ENCODE data around the gene HMGB4.

The HMGB4 gene

GRCh38 chr1:33899746-33900145 lies 35.9 kb downstream of the HMGB4 start:
- DNase-seq = no peak

DNA sequence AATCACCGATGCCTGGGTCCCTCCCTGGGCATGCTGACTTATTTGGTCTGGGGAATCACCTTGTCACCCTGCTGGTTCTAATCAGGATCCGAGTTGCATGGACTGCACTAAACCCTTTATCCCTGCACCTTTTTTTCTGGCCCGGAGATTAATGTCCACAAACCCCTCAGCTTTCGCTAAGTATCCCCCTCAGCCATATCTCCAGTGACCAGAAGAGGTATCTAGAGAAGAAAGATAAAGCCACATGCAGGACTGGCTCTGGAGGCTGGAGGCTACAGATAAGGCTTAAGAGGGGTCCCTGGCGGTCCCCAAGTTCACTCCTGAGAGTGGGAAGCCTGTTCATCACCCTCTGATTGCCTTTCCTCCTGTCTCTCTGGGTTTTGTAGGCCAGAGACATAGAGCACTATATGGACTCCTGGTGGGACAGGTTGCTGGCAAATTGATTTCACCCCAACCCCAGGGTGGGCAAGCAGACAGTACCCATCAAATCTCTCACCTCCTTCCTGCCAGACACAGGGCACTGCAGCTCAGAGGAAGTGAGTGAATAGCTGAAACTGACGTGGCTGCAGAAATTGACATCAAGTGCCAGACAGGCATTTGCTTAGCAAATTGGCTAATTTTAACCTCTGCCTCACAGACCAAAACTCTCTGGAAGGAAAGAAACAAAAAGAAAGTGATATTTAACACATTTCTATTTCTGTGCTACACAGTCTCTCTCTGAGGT lies 38.8 kb downstream of the HMGB4 start:
- no peak for DNase-seq

- no peak for DNase-seq
Measured at GRCh38 chr1:33903210-33903589, 39.3 kb downstream of the HMGB4 start.

DNA sequence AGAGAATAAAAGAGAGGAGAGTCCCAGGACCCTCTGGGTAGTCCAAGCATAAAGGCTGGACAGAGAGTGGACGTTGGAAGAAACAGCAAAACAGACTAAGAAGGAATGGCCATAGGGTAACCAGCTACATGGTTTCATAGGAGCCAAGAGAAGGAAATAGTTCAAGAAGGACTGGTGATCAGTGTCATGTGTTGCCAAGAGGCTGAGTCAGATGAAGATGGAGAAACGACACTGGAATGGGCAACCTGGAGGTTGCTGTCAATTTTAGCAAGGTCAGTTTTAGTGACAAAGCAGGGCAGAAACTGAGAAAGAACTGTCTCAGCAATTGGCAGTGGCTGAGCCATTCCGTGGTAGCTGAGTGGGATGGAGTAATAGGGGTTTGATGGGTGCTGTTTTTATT lies 41.4 kb downstream of the HMGB4 start:
- DNase-seq = no peak

- no peak for DNase-seq
Measured at GRCh38 chr1:33906156-33906555, 42.3 kb downstream of the HMGB4 start.

GRCh38 chr1:33908324-33908956 lies 44.6 kb downstream of the HMGB4 start:
- no peak for DNase-seq

All from NCI-H1105 (cell line).